Heart left ventricle (tissue), 16 donors: ENCODE measurements around the gene DPM2. TPM values are rescaled to one million over a fixed set of nuclear protein-coding genes. Genes with fewer than 3 reads are reported as not detected.

Experiments
- ATAC-seq, 4 donors: fragments of 200-7000 bp; cut with Tn5 transposase; one replicate each; pipeline ENCODE4 v1.9.1; 2020 to 2022; ENCODE audit warnings: moderate library complexity in 4 of 4, mild to moderate bottlenecking in 3 of 4, moderate number of reproducible peaks in 1 of 4
- DNase-seq, 5 donors: peaks; one replicate each; pipeline ENCODE4 v3.0.0-alpha.2; 2020
- H3K27ac ChIP-seq, 12 donors: fragments of 200-600 bp; sonication (generic) in 4 of 12; one replicate each; pipeline versions ENCODE4 v1.5.0 to v1.8.0; 2016 to 2022; ENCODE audit warnings: mild to moderate bottlenecking in 2 of 12
- H3K27me3 ChIP-seq, 9 donors: fragments of 200-600 bp; sonication (generic) in 2 of 9; one replicate each; pipeline versions ENCODE4 v1.5.1 to v1.8.0; 2016 to 2022; ENCODE audit warnings: mild to moderate bottlenecking in 3 of 9
- H3K36me3 ChIP-seq, 9 donors: fragments of 200-600 bp; sonication (generic) in 2 of 9; one replicate each; pipeline versions ENCODE4 v1.5.0 to v1.8.0; 2018 to 2022; ENCODE audit warnings: mild to moderate bottlenecking in 2 of 9
- H3K4me1 ChIP-seq, 12 donors: fragments of 200-600 bp; sonication (generic) in 4 of 12; one replicate each; pipeline versions ENCODE4 v1.5.0 to v1.8.0; 2016 to 2022; ENCODE audit warnings: mild to moderate bottlenecking in 3 of 12
- H3K4me3 ChIP-seq, 12 donors: fragments of 200-600 bp; sonication (generic) in 4 of 12; one replicate each; pipeline versions ENCODE4 v1.5.0 to v1.8.0; 2017 to 2022; ENCODE audit warnings: mild to moderate bottlenecking in 9 of 12, moderate library complexity in 4 of 12
- H3K9me3 ChIP-seq, 12 donors: fragments of 200-600 bp; sonication (generic) in 4 of 12; one replicate each; pipeline versions ENCODE4 v1.5.0 to v1.8.0; 2016 to 2022; ENCODE audit warnings: mild to moderate bottlenecking in 1 of 12
- CTCF ChIP-seq, 12 donors: fragments of 200-600 bp; sonication (generic) in 4 of 12; IDR thresholded peaks; one replicate each; pipeline versions ENCODE4 v1.5.0 to v1.8.0; 2018 to 2022; ENCODE audit warnings: antibody characterized with exemption in 12 of 12, mild to moderate bottlenecking in 5 of 12
- POLR2A ChIP-seq, 2 donors: fragments of 450-650 bp; IDR thresholded peaks; one replicate each; pipeline ENCODE4 v1.6.1; 2017; ENCODE audit warnings: antibody characterized with exemption in 2 of 2, mild to moderate bottlenecking in 2 of 2, moderate library complexity in 2 of 2
- WGBS, 4 donors: extraction: QIAGEN DNeasy Blood & Tissue Kit in 2 of 4; methylation state at CpG; one replicate each; pipeline versions ENCODE4 v1.1.5 to v1.1.7; 2013 to 2018; 5-methylcytosine and 5-hydroxymethylcytosine counted together
- intact Hi-C, 10 donors: fragments of 100-400 bp; cut with DNase I; formaldehyde crosslinking; loops; one replicate each; pipeline versions ENCODE4 v1.11.1 to v1.14.2; 2022
- polyA plus RNA-seq, 2 donors: library from polyadenylated mRNA; stranded (reverse); fragments of 200-250 nt; gene quantifications; one replicate each; pipeline ENCODE4 v1.2.3, GENCODE V29; 2013
- total RNA-seq, 9 donors: library from RNA; depleted of rRNA in 2 of 9; stranded (reverse); fragments of >200 nt in 2 of 9; fragmentation: NEBNext Ultra II Directional in 3 of 9; extraction: Animal tissue kit (Norgen Biotek cat#: 25700) in 3 of 9; gene quantifications; one replicate each; pipeline versions ENCODE4 v1.1.0 to v1.2.4, GENCODE V29; 2016 to 2023
- donor health status: ischemic (EF 13 %, LVEDD 7.1; RV severe dilation, severe dysfunction).
- donor health status: healthy with polysubstance abuse.
- donor health status: DM: no; HTN: yes; CAD: no.
- donor health status: DM: no; HTN: no; CAD: no.
- donor health status: ischemic (EF 25% LVEDD 6.9; RV normal size, moderate dysfunction).
- donor health status: ischemic (EF 25% LVEDD 5.7; RV mildly dilated, moderate dysfunction).
- donor health status: healthy.
- donor health status: DM: yes; HTN: yes; CAD: no.
- donor health status: ischemic (EF 35%, LVEDD 5.7; RV mildly dilated, moderate dysfunction).
- donor health status: nonischemic (EF 11% LVEDD 7.7; RV severe dilation, severe dysfunction).
- donor health status: DM: yes; HTN: yes; CAD: no.
- donor health status: PGD.
- donor health status: ischemic (EF 29% LVEDD 5.4; RV normal size, mild dysfunction).
- donor health status: nonischemic (EF 23%, LVEDD 6.1; RV moderate dilation, normal function).

DPM2 gene
- total and polyA plus RNA-seq, 11 donors = 7.2 to 31.7 (median 13.5) TPM

DNA sequence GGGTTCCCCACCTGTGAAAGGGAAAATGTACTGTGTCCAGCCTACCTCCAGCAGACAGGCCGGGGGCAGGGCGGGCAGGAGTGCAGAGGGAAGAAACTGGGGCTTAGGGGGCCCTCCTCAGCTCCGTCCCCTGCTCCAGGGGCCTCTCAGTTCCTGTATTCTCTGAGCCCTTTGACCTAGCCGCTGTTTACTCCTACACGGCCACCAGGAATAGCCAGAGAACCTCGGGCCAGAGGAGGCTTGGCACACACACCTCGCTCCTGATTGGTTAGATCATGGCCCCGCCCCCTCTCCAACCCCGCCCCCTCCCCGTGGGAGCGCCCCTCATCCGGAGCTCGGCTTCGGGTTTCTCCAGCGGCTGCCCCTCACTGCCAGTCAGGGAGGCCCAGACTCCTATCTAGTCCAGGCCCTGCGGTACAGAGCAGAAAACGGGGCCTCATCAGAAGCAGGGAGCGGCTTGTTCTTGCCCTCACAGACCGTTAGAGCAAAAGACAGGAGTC is 40.4 kb downstream of the DPM2 start:
- intact Hi-C loops = no loop called here
- H3K4me1 ChIP-seq = peaks cover 0 to 40% (median 31%) of the 10 kb centered on the region in 12 donors

DNA sequence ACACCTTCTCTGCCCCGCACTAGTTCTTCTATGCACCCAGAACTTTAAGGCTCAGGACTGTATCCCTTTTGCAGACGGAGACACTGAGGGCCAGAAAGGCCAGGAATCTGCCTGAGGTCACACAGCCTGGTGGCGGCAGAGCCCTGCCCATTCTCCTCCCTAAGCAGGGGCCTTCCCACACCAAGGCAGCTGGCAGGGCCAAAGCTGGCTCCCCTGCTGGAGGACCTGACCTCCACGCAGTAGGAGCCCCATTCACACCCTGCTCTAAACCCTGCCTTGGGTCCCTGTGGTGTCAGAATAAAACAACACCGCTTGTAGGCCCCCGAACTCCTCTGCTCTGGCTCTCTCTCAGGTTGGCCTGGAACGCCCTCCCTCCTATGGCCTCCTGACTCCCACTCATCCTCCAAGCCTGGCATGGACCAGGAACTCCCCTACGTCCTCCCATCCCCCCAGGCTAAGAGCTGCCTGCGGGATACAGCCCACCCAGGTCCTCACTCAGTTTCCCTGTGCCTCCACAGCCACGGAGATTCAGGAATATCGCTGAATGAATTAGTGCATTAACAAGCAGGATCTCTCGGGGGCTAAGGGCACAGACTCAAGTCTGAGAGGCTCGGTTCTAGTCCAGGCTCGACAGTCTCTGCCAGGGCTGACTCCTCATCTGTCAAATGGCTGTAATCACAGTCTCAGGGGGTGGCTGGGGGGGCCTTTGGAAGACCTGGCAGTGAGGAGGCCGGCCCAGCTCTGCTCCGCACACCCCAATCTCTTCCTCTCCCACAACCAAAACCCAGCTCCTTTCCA is 41.1 kb downstream of the DPM2 start:
- Histone ChIP-seq H3K4me1 (peaks cover 0 to 40% (median 31%) of the 10 kb centered on the region in 12 donors), H3K27ac (peak overlapping the region; percentile 84 to 97 (median 93)), H3K9me3 (peaks cover 0 to 14% (median 8%) of the 10 kb centered on the region in 12 donors), H3K27me3 (no peaks in the 10 kb centered on the region), H3K4me3 (peak overlapping the region in 10 of 12 donors; percentile 25 to 98 (median 96)), H3K36me3 (peaks cover 0 to 48% (median 46%) of the 10 kb centered on the region in 9 donors)
- intact Hi-C loops = no loop called here
- TF ChIP-seq CTCF (IDR thresholded peaks at IDR 0.05) (no peak), POLR2A (IDR thresholded peaks at IDR 0.05) (no peak)
- ATAC-seq (no peak), DNase-seq (peak in 1 of 5 donors; percentile 45)
- 58 to 75% (median 69%) methylated on average over 14 to 16 of the region's 16 CpGs for WGBS, 4 donors

More for the DNA sequence above, 40.4 kb downstream of the DPM2 start:
- 9 to 24% (median 13%) methylated on average over 7 to 19 of the region's 19 CpGs for WGBS, 4 donors
- peaks cover 0 to 14% (median 8%) of the 10 kb centered on the region in 12 donors for H3K9me3 ChIP-seq
- DNase-seq = peak; percentile 85 to 91 (median 87)
- ATAC-seq = peak; percentile 80 to 93 (median 84)
- TF ChIP-seq CTCF (IDR thresholded peaks at IDR 0.05) (no peak), POLR2A (IDR thresholded peaks at IDR 0.05) (peak in 1 of 2 donors; percentile 11)
- H3K27ac ChIP-seq = peak overlapping the region; percentile 84 to 97 (median 93)
- H3K4me3 ChIP-seq = peak overlapping the region in 10 of 12 donors; percentile 25 to 98 (median 96)
- H3K36me3 ChIP-seq = peaks cover 0 to 42% (median 40%) of the 10 kb centered on the region in 9 donors
- no peaks in the 10 kb centered on the region for H3K27me3 ChIP-seq

- H3K9me3 ChIP-seq = peaks cover 0 to 14% (median 8%) of the 10 kb centered on the region in 12 donors
- TF ChIP-seq CTCF (IDR thresholded peaks at IDR 0.05) = no peak
- no peak for TF ChIP-seq POLR2A (IDR thresholded peaks at IDR 0.05)
- intact Hi-C loops = no loop called here
- H3K36me3 ChIP-seq = peaks cover 0 to 53% (median 51%) of the 10 kb centered on the region in 9 donors
- H3K27ac ChIP-seq = no peak overlapping the region
- DNase-seq (peak in 1 of 5 donors; percentile 18), ATAC-seq (no peak)
- no peak overlapping the region for H3K4me3 ChIP-seq
- peaks cover 0 to 40% (median 31%) of the 10 kb centered on the region in 12 donors for H3K4me1 ChIP-seq
- WGBS, 4 donors = 96 to 97% (median 97%) methylated on average over 8 of the region's 8 CpGs
- H3K27me3 ChIP-seq = no peaks in the 10 kb centered on the region
These were observed 41.8 kb downstream of the DPM2 start for GRCh38 chr9:127895811-127896210.

DNA sequence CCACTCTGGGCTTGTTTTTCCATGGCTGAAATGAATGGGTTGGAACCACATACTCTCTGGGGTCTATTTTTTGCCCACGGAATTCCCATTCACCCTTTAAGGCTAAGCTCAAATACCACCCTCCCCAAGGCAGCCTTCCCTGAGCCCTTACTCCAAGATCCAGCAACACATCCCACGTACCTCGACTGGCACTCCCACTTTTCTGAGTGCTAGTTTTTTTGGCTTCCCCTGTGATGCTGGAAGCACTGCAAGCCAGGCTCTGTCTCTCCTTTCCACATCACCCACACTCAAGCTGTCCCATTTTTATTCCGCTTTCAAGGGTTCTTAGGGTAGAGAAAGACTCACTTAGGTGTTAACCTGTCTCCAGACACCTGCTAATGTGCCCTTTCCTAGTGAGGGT is 44.3 kb downstream of the DPM2 start:
- peaks cover 0 to 14% (median 8%) of the 10 kb centered on the region in 12 donors for H3K9me3 ChIP-seq
- DNase-seq = no peak
- 95 to 99% (median 98%) methylated on average over 4 of the region's 4 CpGs for WGBS, 4 donors
- peaks cover 0 to 26% (median 21%) of the 10 kb centered on the region in 12 donors for H3K4me1 ChIP-seq
- TF ChIP-seq CTCF (IDR thresholded peaks at IDR 0.05) (no peak), POLR2A (IDR thresholded peaks at IDR 0.05) (no peak)
- peaks cover 0 to 77% (median 71%) of the 10 kb centered on the region in 9 donors for H3K36me3 ChIP-seq
- ATAC-seq = no peak
- intact Hi-C loops = no loop called here
- no peak overlapping the region for H3K4me3 ChIP-seq
- no peaks in the 10 kb centered on the region for H3K27me3 ChIP-seq
- no peak overlapping the region for H3K27ac ChIP-seq
